ENCODE results near the gene SPATS2. TPM values are rescaled to one million over a fixed set of nuclear protein-coding genes. Genes with fewer than 3 reads are reported as not detected.

Gene SPATS2
- total RNA-seq, 1 experiment from 2014 or later: 74.2 TPM

GRCh38 chr12:49415521-49415970 lies 48.3 kb downstream of the SPATS2 start (continued):
- TF ChIP-seq YY1 (IDR thresholded peaks at IDR 0.05; ENCODE audit: extremely low read depth, insufficient replicate concordance, low read depth, low read length): no peak
- no peak for TF ChIP-seq SIN3A (IDR thresholded peaks at IDR 0.05; ENCODE audit: low read depth)

GRCh38 chr12:49416892-49417291 lies 49.6 kb downstream of the SPATS2 start:
- ChIA-PET CTCF (interaction anchor here (0.5 kb wide), 1 partner anchor 207 kb away, joined by 3 read pairs; the partner anchor contains the start of gene PRPF40B), POLR2A (interaction anchor here (1.3 kb wide), 1 partner anchor 17 kb away, joined by 3 read pairs; no protein-coding TSS in a partner anchor), RAD21 (ENCODE audit: low non-redundant PET in 1 of 2, low total read pairs in 2 of 2, uncharacterized antibody in 2 of 2, unreplicated experiment in 2 of 2) (no interaction called here)
- Histone ChIP-seq H3K79me2 (ENCODE audit: insufficient read depth, low read length) (peaks cover 72% of the 10 kb centered on the region), H3K4me3 (replicated peaks in 1 of 2; ENCODE audit: low read depth in 1 of 2, low read length in 2 of 2) (no peak overlapping the region), H3K9ac (ENCODE audit: low read length) (no peak overlapping the region), H3K36me3 (ENCODE audit: control insufficient read depth in 1 of 2, insufficient read depth in 2 of 2, low read length in 2 of 2) (no peaks in the 10 kb centered on the region), H3K4me2 (ENCODE audit: low read length) (no peak overlapping the region), H3K27me3 (ENCODE audit: insufficient read depth, low read length) (no peaks in the 10 kb centered on the region), H3K9me2 (ENCODE audit: insufficient read depth) (no peaks in the 10 kb centered on the region), H2AFZ (ENCODE audit: low read depth, low read length, poor library complexity, severe bottlenecking) (no peak overlapping the region), H4K20me1 (ENCODE audit: insufficient read depth) (no peaks in the 10 kb centered on the region), H3K27ac (ENCODE audit: low read depth, low read length) (no peak overlapping the region), H3K4me1 (ENCODE audit: control insufficient read depth in 1 of 2, insufficient read depth in 2 of 2, low read length in 2 of 2) (peaks cover 34% of the 10 kb centered on the region in 2 experiments), H3K9me3 (ENCODE audit: control insufficient read depth in 1 of 2, insufficient read depth in 1 of 2, low read depth in 1 of 2, low read length in 2 of 2) (no peaks in the 10 kb centered on the region)
- BruUV-seq (replicated peaks): no TSS peak
- ATAC-seq: no peak
- intact Hi-C loops (cut with micrococcal nuclease): no loop called here
- no peak for TF ChIP-seq CEBPB (IDR thresholded peaks at IDR 0.05; ENCODE audit: low read depth)
- no peak for TF ChIP-seq SP1 (IDR thresholded peaks at IDR 0.05; ENCODE audit: low read depth)
- TF ChIP-seq CBX3 (IDR thresholded peaks at IDR 0.05; ENCODE audit: low read depth): no peak
- no peak for TF ChIP-seq EZH2 (IDR thresholded peaks at IDR 0.05)
- no peak for TF ChIP-seq ZBTB33 (IDR thresholded peaks at IDR 0.05; ENCODE audit: extremely low read depth, insufficient replicate concordance, low read length)
- TF ChIP-seq RAD21 (IDR thresholded peaks at IDR 0.05; ENCODE audit: low read depth): no peak
- TF ChIP-seq JUND (IDR thresholded peaks at IDR 0.05): no peak
- no peak for TF ChIP-seq ZFX (IDR thresholded peaks at IDR 0.05)
- no peak for TF ChIP-seq POLR2AphosphoS5 (IDR thresholded peaks at IDR 0.05; ENCODE audit: low read depth, low read length)
- TF ChIP-seq, protein P1, sequence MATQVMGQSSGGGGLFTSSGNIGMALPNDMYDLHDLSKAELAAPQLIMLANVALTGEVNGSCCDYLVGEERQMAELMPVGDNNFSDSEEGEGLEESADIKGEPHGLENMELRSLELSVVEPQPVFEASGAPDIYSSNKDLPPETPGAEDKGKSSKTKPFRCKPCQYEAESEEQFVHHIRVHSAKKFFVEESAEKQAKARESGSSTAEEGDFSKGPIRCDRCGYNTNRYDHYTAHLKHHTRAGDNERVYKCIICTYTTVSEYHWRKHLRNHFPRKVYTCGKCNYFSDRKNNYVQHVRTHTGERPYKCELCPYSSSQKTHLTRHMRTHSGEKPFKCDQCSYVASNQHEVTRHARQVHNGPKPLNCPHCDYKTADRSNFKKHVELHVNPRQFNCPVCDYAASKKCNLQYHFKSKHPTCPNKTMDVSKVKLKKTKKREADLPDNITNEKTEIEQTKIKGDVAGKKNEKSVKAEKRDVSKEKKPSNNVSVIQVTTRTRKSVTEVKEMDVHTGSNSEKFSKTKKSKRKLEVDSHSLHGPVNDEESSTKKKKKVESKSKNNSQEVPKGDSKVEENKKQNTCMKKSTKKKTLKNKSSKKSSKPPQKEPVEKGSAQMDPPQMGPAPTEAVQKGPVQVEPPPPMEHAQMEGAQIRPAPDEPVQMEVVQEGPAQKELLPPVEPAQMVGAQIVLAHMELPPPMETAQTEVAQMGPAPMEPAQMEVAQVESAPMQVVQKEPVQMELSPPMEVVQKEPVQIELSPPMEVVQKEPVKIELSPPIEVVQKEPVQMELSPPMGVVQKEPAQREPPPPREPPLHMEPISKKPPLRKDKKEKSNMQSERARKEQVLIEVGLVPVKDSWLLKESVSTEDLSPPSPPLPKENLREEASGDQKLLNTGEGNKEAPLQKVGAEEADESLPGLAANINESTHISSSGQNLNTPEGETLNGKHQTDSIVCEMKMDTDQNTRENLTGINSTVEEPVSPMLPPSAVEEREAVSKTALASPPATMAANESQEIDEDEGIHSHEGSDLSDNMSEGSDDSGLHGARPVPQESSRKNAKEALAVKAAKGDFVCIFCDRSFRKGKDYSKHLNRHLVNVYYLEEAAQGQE (IDR thresholded peaks at IDR 0.05; ENCODE audit: low read depth): no peak
- no peak for TF ChIP-seq EGR1 (IDR thresholded peaks at IDR 0.05; ENCODE audit: low read depth)
- no peak for TF ChIP-seq POLR2A (IDR thresholded peaks at IDR 0.05; ENCODE audit: borderline replicate concordance, extremely low read depth, insufficient read depth, insufficient read length)
- DNase-seq (ENCODE audit: low read depth, low spot score): no peak
